Mesendoderm (in vitro differentiated cells): ENCODE data around the gene RGL3.

ENCODE experiments used
- DNase-seq: peaks from one replicate; pipeline ENCODE4 v3.0.0; 2013
- H2AK5ac ChIP-seq: 2 replicates; pipeline ENCODE4 v1.6.1; 2013; ENCODE audit warnings: low read length, inconsistent platforms
- H2BK120ac ChIP-seq: 2 replicates; pipeline ENCODE4 v1.6.1; 2013; ENCODE audit warnings: low read depth, mild to moderate bottlenecking, low read length, moderate library complexity, mixed read lengths
- H2BK15ac ChIP-seq: replicated peaks from 2 replicates; pipeline ENCODE4 v1.6.1; 2013; ENCODE audit warnings: low read depth, mild to moderate bottlenecking, moderate library complexity
- H2BK5ac ChIP-seq: 2 replicates; pipeline ENCODE4 v1.6.1; 2013; ENCODE audit warnings: low read length, inconsistent platforms
- H3K18ac ChIP-seq: 2 replicates; pipeline ENCODE4 v1.6.1; 2013; ENCODE audit warnings: mild to moderate bottlenecking, low read length, mixed read lengths
- H3K23ac ChIP-seq: one replicate; pipeline ENCODE4 v1.6.1; 2013; ENCODE audit warnings: low read length
- H3K27ac ChIP-seq: 2 replicates; pipeline ENCODE4 v1.5.1; 2013; ENCODE audit warnings: low read depth, mild to moderate bottlenecking, inconsistent platforms, low read length, moderate library complexity
- H3K27me3 ChIP-seq: 2 replicates; pipeline ENCODE4 v1.6.1; 2013; ENCODE audit warnings: low read length, control low read depth, mild to moderate bottlenecking, inconsistent platforms; ENCODE audit not compliant: insufficient read depth, poor library complexity
- H3K36me3 ChIP-seq: 2 replicates; pipeline ENCODE4 v1.6.1; 2013; ENCODE audit warnings: low read length, inconsistent platforms; ENCODE audit not compliant: control insufficient read depth, insufficient read depth
- H3K4ac ChIP-seq: one replicate; pipeline ENCODE4 v1.6.1; 2013; ENCODE audit warnings: low read depth, mild to moderate bottlenecking, low read length, moderate library complexity
- H3K4me1 ChIP-seq: 2 replicates; pipeline ENCODE4 v1.6.1; 2013; ENCODE audit warnings: low read depth, low read length, inconsistent platforms; ENCODE audit not compliant: control insufficient read depth
- H3K4me2 ChIP-seq: 2 replicates; pipeline ENCODE4 v1.6.1; 2013; ENCODE audit warnings: low read length
- H3K4me3 ChIP-seq: 2 replicates; pipeline ENCODE4 v1.5.1; 2013; ENCODE audit warnings: mild to moderate bottlenecking, low read length
- H3K56ac ChIP-seq: one replicate; pipeline ENCODE4 v1.6.1; 2013; ENCODE audit warnings: low read length
- H3K79me1 ChIP-seq: 2 replicates; pipeline ENCODE4 v1.6.1; 2013; ENCODE audit warnings: low read length, inconsistent platforms
- H3K79me2 ChIP-seq: 2 replicates; pipeline ENCODE4 v1.6.1; 2013; ENCODE audit warnings: mild to moderate bottlenecking, low read length; ENCODE audit not compliant: control insufficient read depth, insufficient read depth
- H3K9ac ChIP-seq: 2 replicates; pipeline ENCODE4 v1.6.1; 2013; ENCODE audit warnings: low read length, inconsistent platforms
- H4K5ac ChIP-seq: one replicate; pipeline ENCODE4 v1.6.1; 2013; ENCODE audit warnings: low read length
- H4K8ac ChIP-seq: one replicate; pipeline ENCODE4 v1.6.1; 2013; ENCODE audit warnings: low read depth, mild to moderate bottlenecking, control low read depth, low read length, moderate library complexity
- WGBS: extraction: QIAGEN DNeasy Blood & Tissue Kit; methylation state at CpG from one replicate; pipeline ENCODE4 v1.1.7; 2013; ENCODE audit warnings: low lambda C conversion rate, missing lambda C conversion rate; ENCODE audit not compliant: insufficient coverage; ENCODE audit errors: extremely low coverage; 5-methylcytosine and 5-hydroxymethylcytosine counted together

RGL3 gene

DNA sequence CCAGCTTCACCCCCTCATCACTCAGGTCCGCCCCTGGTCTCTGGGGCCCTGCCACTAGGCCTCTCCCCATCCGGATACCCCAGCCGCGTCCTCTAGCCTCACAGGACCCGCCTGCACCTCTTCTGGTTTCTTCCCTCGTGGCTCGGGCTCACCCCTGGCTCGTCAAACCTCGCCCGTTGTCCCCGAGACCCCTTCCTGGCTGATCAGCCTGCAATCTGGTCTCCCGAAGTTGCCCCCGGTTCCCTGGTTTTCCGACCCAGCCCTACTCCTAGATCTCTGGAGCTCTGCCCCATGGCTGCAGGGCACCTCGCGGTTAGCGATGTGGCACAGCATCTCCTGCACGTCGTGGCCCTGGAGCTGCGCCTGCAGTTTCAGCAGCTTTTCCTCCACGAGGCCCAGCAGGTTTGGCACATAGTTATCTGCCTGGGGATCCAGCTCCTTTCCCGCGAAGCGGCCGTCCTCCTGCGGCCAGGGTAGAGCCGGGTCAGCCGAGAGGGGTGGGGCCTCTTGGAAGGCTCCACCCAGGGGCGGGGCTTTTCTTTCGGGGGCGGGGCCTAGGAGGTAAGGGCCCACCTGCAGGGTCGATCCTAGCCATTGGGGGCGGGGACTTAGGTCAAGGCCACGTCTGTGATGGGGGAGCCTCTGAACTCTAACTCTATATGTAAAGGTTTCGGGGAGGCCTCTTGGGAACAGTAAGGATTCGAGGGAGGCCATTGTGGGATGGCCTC, 2.4 kb upstream of the RGL3 start:
- H3K36me3 ChIP-seq, result no peaks in the 10 kb centered on the region
- no peaks in the 10 kb centered on the region for H3K79me1 ChIP-seq
- peaks cover 3% of the 10 kb centered on the region for H3K27me3 ChIP-seq
- WGBS, result no CpG with 5 or more reads among the region's 36 CpGs
- H3K4ac ChIP-seq, result no peak overlapping the region
- peak overlapping the region; percentile 38 for H3K4me3 ChIP-seq
- H3K4me2 ChIP-seq, result peak overlapping the region; percentile 77
- H4K8ac ChIP-seq, result no peak overlapping the region
- no peak overlapping the region for H2BK120ac ChIP-seq
- no peak overlapping the region for H3K27ac ChIP-seq
- no peaks in the 10 kb centered on the region for H3K79me2 ChIP-seq
- H4K5ac ChIP-seq, result no peak overlapping the region
- H3K18ac ChIP-seq, result no peak overlapping the region
- no peak overlapping the region for H3K23ac ChIP-seq
- DNase-seq, result peak; percentile 83
- H2AK5ac ChIP-seq, result no peak overlapping the region
- no peak overlapping the region for H2BK5ac ChIP-seq
- H3K4me1 ChIP-seq, result peaks cover 2% of the 10 kb centered on the region
- H3K56ac ChIP-seq, result peak overlapping the region; percentile 77
- peak overlapping the region; percentile 58 for H3K9ac ChIP-seq
- no peak overlapping the region for H2BK15ac ChIP-seq

DNA sequence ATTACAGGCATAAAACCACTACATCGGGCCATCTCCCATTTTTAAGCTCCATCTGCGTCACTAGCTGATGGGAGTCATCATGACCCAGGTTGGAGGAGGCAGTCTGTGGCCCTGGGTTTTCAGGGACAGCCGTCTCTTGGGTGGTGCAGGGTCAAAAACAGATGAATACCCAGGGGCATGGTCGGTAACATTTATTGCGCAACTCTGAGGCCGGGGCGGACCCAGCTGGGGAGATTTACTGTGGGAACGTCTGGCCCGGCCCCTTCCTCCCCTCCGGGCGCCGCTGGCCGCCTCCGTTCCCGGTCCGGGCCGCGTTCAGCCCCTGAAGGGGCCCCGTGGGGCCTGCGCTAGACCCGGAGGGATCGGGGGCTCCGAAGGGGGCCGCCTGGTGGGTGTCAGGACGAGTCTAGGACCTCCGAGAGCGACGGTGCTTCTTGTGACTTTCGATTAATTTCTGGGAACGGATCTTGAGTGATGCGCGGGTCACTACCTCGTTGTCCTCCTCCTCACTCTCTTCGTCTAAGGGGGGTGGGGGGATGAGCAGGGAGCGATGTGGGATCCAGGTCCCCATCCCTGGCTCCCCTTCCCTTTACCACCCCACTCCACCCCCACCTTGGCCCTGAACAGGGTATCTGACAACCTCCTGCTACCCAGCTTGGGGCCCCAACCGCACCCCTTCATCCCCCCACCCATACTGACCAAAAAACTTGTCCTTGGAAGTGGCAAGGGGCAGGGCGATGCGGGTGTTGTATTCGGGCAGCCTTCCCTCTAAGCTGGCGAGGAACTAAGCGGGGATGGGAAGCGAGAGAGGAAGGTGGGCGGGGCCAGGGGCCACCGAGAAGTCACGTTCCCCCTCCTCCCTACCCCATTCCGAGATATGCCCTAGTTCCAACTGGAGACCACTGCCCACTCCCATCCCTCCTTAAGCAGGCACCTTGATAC, 1.6 kb upstream of the RGL3 start:
- no peak overlapping the region for H3K4me3 ChIP-seq
- DNase-seq, result peak; percentile 46
- no peaks in the 10 kb centered on the region for H3K36me3 ChIP-seq
- no peak overlapping the region for H4K5ac ChIP-seq
- H3K18ac ChIP-seq, result no peak overlapping the region
- peak overlapping the region; percentile 20 for H3K9ac ChIP-seq
- H2BK15ac ChIP-seq, result no peak overlapping the region
- peak overlapping the region; percentile 77 for H3K56ac ChIP-seq
- no peak overlapping the region for H3K27ac ChIP-seq
- H4K8ac ChIP-seq, result no peak overlapping the region
- no peak overlapping the region for H2AK5ac ChIP-seq
- H3K4me1 ChIP-seq, result peaks cover 2% of the 10 kb centered on the region
- no CpG with 5 or more reads among the region's 46 CpGs for WGBS
- H3K4ac ChIP-seq, result no peak overlapping the region
- H3K23ac ChIP-seq, result no peak overlapping the region
- no peak overlapping the region for H2BK120ac ChIP-seq
- H3K79me2 ChIP-seq, result no peaks in the 10 kb centered on the region
- no peak overlapping the region for H2BK5ac ChIP-seq
- H3K79me1 ChIP-seq, result no peaks in the 10 kb centered on the region
- peaks cover 3% of the 10 kb centered on the region for H3K27me3 ChIP-seq
- H3K4me2 ChIP-seq, result peak overlapping the region; percentile 77

GRCh38 chr19:11418094-11418548, 993 bp downstream of the RGL3 start:
- H3K27ac ChIP-seq, result no peak overlapping the region
- DNase-seq, result no peak
- WGBS, result no CpG with 5 or more reads among the region's 16 CpGs

DNA sequence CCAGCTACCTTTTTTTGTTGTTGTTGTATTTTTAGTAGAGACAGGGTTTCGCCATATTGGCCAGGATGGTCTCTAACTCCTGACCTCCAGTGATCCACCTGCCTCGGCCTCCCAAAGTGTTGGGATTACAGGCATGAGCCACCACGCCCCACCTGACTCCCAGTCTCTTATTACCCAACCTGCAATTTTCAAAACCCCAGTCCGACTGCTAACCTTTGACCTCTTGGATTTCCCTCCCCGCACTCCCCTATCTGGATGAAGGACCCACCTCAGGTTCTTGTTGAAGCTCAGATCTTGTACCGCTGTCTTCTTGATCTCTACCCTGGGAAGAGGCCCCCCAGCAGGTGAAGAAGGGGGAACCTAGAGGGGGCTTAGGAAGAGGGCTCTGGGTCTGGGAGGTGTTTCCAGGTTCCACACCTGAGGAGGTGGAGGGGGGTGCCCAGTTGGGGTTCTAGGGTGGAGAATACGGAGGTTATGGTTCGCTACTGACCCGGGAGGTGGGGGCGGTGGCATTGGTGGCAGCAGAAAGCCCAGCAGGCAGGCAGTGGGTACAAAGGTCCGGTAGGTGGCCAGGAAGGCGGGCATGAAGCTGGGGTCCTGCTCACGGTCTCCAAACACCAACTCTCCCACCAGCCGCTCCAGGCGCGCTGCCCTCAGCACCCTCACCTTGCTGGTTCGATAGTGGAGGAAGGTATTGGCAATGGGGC, 2.6 kb downstream of the RGL3 start:
- H2BK5ac ChIP-seq, result no peak overlapping the region
- H3K4me3 ChIP-seq, result no peak overlapping the region
- no peak overlapping the region for H4K8ac ChIP-seq
- no peak overlapping the region for H2AK5ac ChIP-seq
- H3K27ac ChIP-seq, result no peak overlapping the region
- peaks cover 3% of the 10 kb centered on the region for H3K27me3 ChIP-seq
- H4K5ac ChIP-seq, result no peak overlapping the region
- H2BK120ac ChIP-seq, result no peak overlapping the region
- H3K9ac ChIP-seq, result no peak overlapping the region
- WGBS, result no CpG with 5 or more reads among the region's 17 CpGs
- no peaks in the 10 kb centered on the region for H3K79me2 ChIP-seq
- no peaks in the 10 kb centered on the region for H3K79me1 ChIP-seq
- H2BK15ac ChIP-seq, result no peak overlapping the region
- no peak overlapping the region for H3K4me2 ChIP-seq
- H3K56ac ChIP-seq, result no peak overlapping the region
- no peaks in the 10 kb centered on the region for H3K36me3 ChIP-seq
- H3K18ac ChIP-seq, result no peak overlapping the region
- no peak overlapping the region for H3K23ac ChIP-seq
- H3K4ac ChIP-seq, result no peak overlapping the region
- DNase-seq, result no peak
- peaks cover 2% of the 10 kb centered on the region for H3K4me1 ChIP-seq

More at GRCh38 chr19:11418094-11418548, 993 bp downstream of the RGL3 start:
- Histone ChIP-seq H3K4me2 (peak overlapping the region; percentile 95), H2AK5ac (no peak overlapping the region), H3K4me1 (peaks cover 2% of the 10 kb centered on the region), H3K79me2 (no peaks in the 10 kb centered on the region), H4K8ac (no peak overlapping the region), H3K4ac (no peak overlapping the region), H3K9ac (peak overlapping the region; percentile 74), H4K5ac (no peak overlapping the region), H3K56ac (peak overlapping the region; percentile 85), H2BK5ac (no peak overlapping the region), H3K18ac (no peak overlapping the region), H2BK15ac (no peak overlapping the region), H3K23ac (no peak overlapping the region), H3K79me1 (no peaks in the 10 kb centered on the region), H3K27me3 (peaks cover 3% of the 10 kb centered on the region), H3K36me3 (no peaks in the 10 kb centered on the region), H2BK120ac (no peak overlapping the region), H3K4me3 (peak overlapping the region; percentile 56)

- H3K27me3 ChIP-seq, result no peaks in the 10 kb centered on the region
- H2BK5ac ChIP-seq, result no peak overlapping the region
- no peak overlapping the region for H2AK5ac ChIP-seq
- H3K36me3 ChIP-seq, result no peaks in the 10 kb centered on the region
- H3K9ac ChIP-seq, result no peak overlapping the region
- no peak overlapping the region for H4K8ac ChIP-seq
- H3K79me1 ChIP-seq, result no peaks in the 10 kb centered on the region
- DNase-seq, result no peak
- H2BK120ac ChIP-seq, result no peak overlapping the region
- no peak overlapping the region for H3K27ac ChIP-seq
- no peak overlapping the region for H3K18ac ChIP-seq
- no peak overlapping the region for H3K23ac ChIP-seq
- H3K4ac ChIP-seq, result no peak overlapping the region
- H3K4me2 ChIP-seq, result no peak overlapping the region
- H3K4me3 ChIP-seq, result no peak overlapping the region
- no peak overlapping the region for H3K56ac ChIP-seq
- H3K4me1 ChIP-seq, result no peaks in the 10 kb centered on the region
- no peaks in the 10 kb centered on the region for H3K79me2 ChIP-seq
- H4K5ac ChIP-seq, result no peak overlapping the region
- H2BK15ac ChIP-seq, result no peak overlapping the region
- no CpG with 5 or more reads among the region's 2 CpGs for WGBS
These were observed 4.6 kb downstream of the RGL3 start for GRCh38 chr19:11414544-11414943.
